ENCODE results near the gene SLC8B1.

Gene SLC8B1

DNA sequence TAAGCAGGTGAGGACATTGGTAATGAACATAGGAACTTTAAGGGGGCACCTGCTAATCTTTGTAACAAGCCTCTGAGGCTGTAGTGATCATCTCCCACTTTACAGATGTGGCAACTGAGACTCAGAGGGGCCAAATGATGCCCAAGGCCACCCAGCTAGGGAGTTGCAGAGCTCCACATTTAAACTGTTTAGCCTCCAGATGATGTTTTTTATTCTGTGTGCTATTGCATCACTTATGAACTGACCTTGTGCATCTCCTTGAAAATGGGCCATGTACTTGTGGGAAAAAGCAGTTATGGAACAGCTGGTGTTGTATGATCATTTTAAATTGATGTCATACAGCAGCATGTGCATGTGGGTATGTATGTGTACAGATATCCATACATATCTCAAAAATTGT lies 72.2 kb downstream of the SLC8B1 start:
- TF ChIP-seq MYC (IDR thresholded peaks at IDR 0.05; ENCODE audit: low read depth, low read length) (no peak), POLR2A (IDR thresholded peaks at IDR 0.05; ENCODE audit: extremely low read depth, insufficient read length) (no peak)
- TF ChIP-seq, protein P1, sequence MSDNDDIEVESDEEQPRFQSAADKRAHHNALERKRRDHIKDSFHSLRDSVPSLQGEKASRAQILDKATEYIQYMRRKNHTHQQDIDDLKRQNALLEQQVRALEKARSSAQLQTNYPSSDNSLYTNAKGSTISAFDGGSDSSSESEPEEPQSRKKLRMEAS (IDR thresholded peaks at IDR 0.05; ENCODE audit: low read depth, low read length): no peak
- TF ChIP-seq, protein P2, sequence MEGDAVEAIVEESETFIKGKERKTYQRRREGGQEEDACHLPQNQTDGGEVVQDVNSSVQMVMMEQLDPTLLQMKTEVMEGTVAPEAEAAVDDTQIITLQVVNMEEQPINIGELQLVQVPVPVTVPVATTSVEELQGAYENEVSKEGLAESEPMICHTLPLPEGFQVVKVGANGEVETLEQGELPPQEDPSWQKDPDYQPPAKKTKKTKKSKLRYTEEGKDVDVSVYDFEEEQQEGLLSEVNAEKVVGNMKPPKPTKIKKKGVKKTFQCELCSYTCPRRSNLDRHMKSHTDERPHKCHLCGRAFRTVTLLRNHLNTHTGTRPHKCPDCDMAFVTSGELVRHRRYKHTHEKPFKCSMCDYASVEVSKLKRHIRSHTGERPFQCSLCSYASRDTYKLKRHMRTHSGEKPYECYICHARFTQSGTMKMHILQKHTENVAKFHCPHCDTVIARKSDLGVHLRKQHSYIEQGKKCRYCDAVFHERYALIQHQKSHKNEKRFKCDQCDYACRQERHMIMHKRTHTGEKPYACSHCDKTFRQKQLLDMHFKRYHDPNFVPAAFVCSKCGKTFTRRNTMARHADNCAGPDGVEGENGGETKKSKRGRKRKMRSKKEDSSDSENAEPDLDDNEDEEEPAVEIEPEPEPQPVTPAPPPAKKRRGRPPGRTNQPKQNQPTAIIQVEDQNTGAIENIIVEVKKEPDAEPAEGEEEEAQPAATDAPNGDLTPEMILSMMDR (IDR thresholded peaks at IDR 0.05; ENCODE audit: low read depth, low read length): no peak
- peak; percentile 44 for DNase-seq (ENCODE audit: low read depth)
- no peak overlapping the region for H3K4me3 ChIP-seq (ENCODE audit: low read depth, low read length)

- peak; percentile 91 for DNase-seq (ENCODE audit: low read depth)
- TF ChIP-seq, protein P1 (IDR thresholded peaks at IDR 0.05; ENCODE audit: low read depth, low read length): no peak; the same call in 1 of the 2 replicates
- TF ChIP-seq, protein P2 (IDR thresholded peaks at IDR 0.05; ENCODE audit: low read depth, low read length): no peak
- TF ChIP-seq MYC (IDR thresholded peaks at IDR 0.05; ENCODE audit: low read depth, low read length) (no peak), POLR2A (IDR thresholded peaks at IDR 0.05; ENCODE audit: extremely low read depth, insufficient read length) (no peak)
- H3K4me3 ChIP-seq (ENCODE audit: low read depth, low read length): no peak overlapping the region
These were observed 73.0 kb downstream of the SLC8B1 start for GRCh38 chr12:113261847-113262470.

- no peak for DNase-seq (ENCODE audit: low read depth)
- H3K4me3 ChIP-seq (ENCODE audit: low read depth, low read length): no peak overlapping the region
- TF ChIP-seq POLR2A (IDR thresholded peaks at IDR 0.05; ENCODE audit: extremely low read depth, insufficient read length): no peak
- TF ChIP-seq, protein P2 (IDR thresholded peaks at IDR 0.05; ENCODE audit: low read depth, low read length): no peak
- TF ChIP-seq, protein P1 (IDR thresholded peaks at IDR 0.05; ENCODE audit: low read depth, low read length): no peak
- no peak for TF ChIP-seq MYC (IDR thresholded peaks at IDR 0.05; ENCODE audit: low read depth, low read length)
These were observed 74.1 kb downstream of the SLC8B1 start for GRCh38 chr12:113260636-113261300.

DNA sequence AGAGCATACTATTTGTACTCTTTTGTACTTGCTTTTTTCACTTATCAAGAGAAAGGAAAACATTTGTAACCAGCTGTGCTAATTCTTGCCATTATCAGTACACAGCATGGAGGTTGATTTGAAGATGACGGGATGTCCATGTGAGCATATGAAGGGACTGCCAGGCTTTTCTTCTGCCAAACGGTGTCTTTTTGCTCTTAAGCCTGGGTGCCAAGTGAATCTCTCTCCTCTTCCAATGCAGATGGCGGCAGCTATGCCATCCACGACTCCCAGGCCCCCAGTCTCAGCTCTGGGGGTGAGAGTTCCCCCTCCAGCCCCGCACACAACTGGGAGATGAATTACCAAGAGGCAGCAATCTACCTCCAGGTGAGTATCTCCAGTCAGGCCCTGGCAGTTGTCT lies 74.8 kb downstream of the SLC8B1 start:
- no peak for DNase-seq (ENCODE audit: low read depth)

GRCh38 chr12:113257564-113257963 lies 77.3 kb downstream of the SLC8B1 start:
- no peak for TF ChIP-seq POLR2A (IDR thresholded peaks at IDR 0.05; ENCODE audit: extremely low read depth, insufficient read length)
- TF ChIP-seq, protein P1 (IDR thresholded peaks at IDR 0.05; ENCODE audit: low read depth, low read length): no peak
- TF ChIP-seq MYC (IDR thresholded peaks at IDR 0.05; ENCODE audit: low read depth, low read length): no peak
- TF ChIP-seq, protein P2 (IDR thresholded peaks at IDR 0.05; ENCODE audit: low read depth, low read length): no peak
- H3K4me3 ChIP-seq (ENCODE audit: low read depth, low read length): no peak overlapping the region
- DNase-seq (ENCODE audit: low read depth): no peak

More for the DNA sequence above, 74.8 kb downstream of the SLC8B1 start:
- no peak for TF ChIP-seq POLR2A (IDR thresholded peaks at IDR 0.05; ENCODE audit: extremely low read depth, insufficient read length)
- TF ChIP-seq, protein P2 (IDR thresholded peaks at IDR 0.05; ENCODE audit: low read depth, low read length): no peak
- TF ChIP-seq MYC (IDR thresholded peaks at IDR 0.05; ENCODE audit: low read depth, low read length): no peak
- TF ChIP-seq, protein P1 (IDR thresholded peaks at IDR 0.05; ENCODE audit: low read depth, low read length): no peak
- H3K4me3 ChIP-seq (ENCODE audit: low read depth, low read length): no peak overlapping the region
